HK-2 (cell line): ENCODE results near the gene TPST2.

Experiments
- DNase-seq: peaks from one replicate; pipeline ENCODE4 v3.0.0-alpha.2; 2018; ENCODE audit not compliant: unreplicated experiment

Gene TPST2

DNA sequence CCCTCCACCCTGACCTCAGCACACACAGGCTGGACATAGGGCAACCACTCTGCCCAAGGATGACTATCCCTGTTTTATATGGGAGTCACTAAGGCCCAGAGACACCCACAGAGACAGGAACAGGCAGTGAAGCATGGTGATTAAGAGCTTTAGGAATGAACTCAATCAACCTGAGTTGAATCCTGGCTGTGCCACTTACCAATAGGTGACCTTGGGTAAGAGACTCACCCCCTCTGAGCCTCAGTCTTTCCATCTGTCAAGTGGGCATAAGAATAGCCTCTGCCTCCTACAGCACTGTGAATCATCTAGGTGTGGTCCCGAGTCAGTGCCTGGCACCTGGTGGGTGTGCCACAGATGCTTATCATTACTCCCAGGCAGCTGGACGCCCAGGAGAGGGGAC is 21.1 kb upstream of the TPST2 start:
- no peak for DNase-seq

DNA sequence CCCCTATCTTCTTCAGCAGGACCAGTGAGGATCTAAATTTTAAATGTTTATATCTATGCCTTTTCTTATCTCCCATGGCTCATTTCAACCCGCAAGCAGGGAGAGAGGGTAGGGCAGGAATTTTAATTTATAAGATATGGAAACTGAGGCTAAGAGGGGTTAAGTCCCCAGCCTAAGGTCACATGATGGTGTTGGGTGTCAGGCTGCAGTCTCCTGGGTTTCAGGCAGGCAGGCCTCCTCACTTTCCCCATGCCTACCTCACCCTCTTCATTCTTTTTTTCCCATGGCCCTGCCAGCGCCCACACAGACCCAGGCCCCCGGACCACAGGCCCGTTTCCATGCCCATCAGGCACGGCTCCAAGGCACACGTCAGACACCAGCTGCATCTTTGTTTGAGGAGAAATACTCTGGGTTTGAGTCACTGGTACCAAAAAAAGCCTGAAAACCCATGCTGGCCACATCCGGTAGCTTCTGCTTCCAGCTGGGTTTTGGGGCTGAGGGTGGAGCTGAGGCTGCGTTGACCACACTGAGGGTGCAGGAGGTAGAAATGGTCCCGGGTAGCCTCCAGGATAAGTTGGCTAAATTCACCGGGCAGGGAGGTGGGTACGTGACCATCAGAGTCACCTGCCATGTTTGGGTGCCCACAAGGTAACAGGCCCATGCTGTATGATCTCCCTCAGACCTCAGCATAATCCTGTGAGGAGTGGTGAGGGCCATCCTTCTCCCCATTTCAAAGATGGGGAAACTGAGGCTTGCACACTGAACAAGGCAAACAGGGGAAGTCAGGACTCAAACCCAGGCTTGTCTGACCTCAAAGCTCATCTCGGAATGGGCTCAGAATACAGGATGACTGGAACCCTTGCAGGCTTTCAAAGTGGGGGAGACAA is 20.4 kb upstream of the TPST2 start:
- peak; percentile 49 for DNase-seq

DNA sequence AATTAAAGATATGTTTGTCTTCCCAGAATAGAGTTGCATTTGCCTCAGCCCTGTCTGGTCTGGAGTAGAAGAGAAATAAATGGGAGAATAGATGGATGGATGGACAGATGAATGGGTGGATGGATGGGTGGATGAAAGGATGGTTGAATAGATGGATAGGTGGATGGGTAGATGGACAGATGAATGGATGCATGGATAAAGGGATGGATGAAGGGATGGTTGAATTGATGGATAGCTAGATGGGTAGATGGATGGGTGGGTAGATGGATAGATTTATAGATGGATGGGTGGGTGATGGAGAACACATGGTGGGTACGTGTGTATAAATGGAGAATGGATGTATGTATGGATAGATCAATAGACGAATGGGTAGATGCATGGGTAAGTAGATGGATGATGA is 19.4 kb upstream of the TPST2 start:
- DNase-seq: no peak

DNA sequence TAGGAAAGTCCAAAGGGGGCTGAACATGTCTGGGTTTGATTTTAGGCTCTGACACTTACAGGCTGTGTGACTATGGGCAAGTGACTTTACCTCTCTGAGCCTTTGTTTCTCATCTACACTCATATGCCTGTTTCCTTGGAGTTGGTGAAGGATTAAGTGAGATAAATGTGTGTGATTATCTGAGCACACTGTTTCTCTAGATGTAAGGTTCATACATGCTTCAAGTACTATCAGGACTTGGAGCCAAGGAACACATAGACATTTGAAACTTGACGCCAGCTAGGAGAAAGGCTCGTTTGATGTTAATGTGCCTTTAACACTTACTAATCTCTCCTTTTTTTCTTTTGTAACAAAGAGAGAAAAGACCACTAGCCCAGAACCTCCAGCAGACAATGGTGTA is 18.2 kb upstream of the TPST2 start:
- no peak for DNase-seq

DNA sequence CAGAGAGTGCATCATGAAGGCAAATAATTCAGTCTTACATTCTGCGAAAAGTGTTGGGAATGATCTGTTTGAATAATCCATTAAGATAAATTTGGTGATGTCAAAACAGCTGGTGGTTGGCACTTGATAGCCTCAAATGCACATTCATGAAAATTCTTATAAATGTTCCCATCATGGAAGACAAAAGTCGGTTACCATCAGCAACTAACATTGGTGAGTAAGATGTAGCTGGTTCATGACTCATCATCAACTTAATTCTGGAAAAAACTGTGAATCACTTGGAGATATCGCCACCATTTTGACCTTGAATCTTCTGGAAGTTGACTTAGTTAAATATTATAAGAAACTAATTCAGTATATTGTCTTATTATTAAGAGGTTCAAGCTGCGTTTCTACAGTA is 16.7 kb upstream of the TPST2 start:
- DNase-seq: no peak

DNA sequence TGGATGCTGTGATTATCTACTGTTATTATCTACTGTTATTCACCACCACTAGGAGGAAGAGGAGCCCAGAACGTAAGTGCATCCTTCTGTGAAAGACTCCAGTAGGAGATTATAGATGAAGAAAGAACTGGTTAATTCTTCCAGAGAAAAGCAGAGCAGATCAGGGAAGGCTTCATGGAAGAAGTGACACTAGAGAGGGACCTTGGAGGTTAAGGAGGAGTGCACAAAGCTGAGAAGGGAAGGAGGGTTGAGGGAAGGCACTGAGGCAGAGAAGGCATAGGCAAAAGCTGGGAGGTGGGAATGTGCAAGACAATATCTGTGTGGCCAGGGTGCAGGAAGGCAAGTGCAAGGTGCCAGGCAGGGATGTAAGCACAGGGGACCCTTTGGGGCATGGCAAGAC is 14.4 kb upstream of the TPST2 start:
- no peak for DNase-seq

DNA sequence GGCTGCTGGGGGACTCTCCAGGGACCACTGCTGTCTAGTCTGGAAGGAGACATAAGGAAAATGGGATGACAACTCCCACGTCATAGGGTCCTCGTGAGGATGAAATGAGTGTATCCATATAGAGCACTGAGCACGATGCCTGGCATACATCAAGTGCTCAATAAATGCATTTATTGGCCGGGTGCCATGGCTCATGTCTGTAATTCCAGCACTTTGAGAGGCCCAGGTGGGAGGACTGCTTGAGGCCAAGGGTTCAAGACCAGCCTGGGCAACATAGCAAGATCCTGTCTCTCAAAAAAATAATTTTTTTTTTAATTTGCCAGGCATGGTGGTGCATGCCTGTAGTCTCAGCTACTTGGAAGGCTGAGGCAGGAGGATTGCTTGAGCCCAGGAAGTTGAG is 12.2 kb upstream of the TPST2 start:
- DNase-seq: no peak

DNA sequence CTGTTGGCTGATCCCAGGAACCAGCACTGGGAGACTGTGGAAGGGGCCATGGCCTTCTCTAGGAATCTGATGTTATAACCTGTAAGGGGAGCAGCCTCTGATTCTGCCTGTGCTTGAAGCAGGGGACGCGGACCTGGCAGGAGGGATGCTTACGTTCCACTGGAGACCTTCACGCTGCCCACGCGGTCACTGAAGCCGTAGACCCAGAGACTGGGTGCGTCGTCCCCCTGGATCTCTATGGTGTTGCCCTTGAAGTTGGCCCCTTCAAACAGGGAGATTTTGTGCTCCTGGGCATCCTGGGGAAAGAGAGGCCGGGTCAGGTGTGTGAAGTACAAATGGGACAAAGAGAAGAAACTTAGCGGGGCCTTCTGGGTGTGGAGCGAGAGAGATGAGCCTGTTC is 11.8 kb upstream of the TPST2 start:
- DNase-seq: no peak

DNA sequence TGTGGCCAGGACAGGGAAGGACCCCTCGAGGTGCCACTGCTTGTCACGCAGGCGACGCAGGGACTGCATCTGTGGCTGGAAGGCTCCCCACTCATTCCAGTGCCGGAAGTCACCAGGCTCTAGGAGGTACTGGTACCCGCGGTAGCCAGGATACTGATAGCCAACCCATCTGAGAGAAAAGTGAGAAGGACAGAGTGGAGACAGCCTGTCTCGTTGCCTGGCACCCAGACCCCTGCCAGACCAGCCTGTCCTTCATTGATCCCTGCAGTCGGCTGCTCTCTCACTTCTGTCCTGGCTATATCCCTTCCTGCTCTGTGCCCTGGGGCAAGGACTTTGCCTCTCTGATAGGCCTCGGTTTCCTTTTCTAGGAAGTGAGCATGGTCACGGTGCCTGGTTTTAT is 9.6 kb upstream of the TPST2 start:
- DNase-seq: no peak

DNA sequence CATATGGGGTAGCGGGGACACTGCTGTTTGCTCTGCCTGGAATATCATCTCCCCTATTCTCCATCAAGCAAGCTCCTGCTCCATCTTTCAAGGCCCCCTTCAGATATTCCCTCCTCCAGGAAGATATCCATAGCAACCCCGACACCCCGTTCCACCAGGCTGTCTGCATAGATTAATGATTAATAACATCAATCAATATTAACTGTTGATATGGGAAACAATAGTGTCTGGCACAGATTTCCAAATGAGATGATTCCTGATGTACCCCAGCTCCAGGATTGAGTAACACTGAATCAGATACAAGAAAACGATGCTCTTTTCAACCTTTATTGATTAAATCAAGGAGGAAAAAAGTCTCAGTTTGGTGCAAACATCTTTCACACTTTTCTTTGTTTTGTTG is 7.5 kb upstream of the TPST2 start:
- DNase-seq: no peak

DNA sequence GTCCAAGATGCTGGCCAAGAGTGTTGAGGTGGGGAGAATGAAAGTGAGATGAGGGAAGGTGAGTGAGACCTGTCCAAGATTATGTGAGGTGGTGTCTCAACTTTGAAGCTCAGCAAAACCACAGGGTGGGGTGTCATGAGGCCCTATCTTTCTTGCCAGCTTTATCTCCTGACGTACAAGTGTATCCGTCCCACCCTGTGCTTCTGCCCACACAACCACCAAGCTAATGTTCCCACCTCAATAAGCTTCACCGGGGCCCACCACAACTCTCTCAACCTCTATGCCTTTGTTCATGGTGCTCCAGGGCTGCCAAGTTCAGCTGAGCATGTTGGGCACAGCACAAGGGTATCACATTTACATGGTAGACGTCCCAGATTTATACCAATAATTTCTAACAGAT is 7.1 kb upstream of the TPST2 start:
- DNase-seq: no peak

DNA sequence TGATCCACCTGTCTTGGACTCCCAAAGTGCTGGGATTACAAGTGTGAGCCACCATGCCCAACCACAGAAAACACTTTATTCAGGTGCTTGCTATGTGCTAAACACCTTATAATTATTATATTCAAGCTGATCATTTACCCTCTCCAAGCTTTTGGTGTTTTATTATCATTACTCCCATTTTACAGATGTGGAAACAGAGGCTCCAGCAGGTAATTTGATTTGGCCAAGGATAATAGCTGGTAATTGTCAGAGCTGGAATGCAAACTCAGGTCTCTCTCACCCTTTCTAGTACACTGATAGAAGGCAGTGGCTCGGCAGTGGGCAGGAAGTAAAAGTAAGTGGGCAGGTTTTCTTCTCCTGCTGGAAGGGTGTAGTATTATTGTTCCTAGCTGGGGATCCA is 3.8 kb upstream of the TPST2 start:
- DNase-seq: no peak

DNA sequence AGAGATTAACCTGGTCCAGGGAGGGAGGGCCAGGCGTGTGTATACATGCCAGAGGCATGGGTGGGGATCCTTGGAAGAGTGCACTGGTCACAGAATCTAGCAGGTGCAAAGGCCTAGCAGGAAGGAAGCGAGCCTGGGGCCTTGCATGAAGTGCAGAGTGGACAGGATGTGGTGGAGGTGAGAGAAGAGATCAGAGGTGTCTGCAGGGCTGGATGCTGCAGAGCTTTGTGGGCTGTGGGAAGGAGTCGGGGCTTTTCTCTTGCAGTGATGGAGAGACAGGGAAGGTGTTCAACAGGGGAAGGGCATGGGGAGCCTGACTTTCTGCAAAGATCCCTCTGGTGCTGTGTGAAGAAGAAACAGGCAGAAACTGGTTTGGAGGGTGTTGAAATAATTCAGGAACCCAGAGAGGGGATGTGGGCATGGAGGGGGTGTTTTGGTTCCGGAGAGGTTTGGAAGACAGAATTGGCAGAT is 2.5 kb upstream of the TPST2 start:
- no peak for DNase-seq

DNA sequence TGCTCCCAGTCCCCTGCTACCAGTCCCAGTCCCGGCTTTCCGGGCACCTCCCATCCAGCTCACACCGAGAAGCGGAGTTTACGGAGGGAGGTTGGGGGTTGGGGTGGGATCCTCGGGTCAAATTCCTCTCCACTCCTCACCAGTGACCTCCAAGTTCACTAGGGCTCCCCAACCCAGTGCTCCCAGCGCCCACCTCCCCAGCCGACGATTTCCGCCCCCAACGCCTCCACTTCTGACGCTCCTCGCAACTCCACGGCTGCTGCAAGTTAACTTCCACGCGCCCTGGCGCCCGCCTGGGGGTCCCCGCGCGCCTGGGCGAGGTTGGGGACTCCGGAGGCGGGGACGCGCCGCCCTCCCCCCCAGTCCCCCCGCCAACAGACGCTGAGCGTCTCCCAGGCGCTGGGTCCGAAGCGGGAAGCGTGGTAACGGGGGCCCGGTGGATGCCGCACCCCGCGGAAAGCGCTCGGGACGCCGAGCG is 526 bp downstream of the TPST2 start:
- peak; percentile 22 for DNase-seq

DNA sequence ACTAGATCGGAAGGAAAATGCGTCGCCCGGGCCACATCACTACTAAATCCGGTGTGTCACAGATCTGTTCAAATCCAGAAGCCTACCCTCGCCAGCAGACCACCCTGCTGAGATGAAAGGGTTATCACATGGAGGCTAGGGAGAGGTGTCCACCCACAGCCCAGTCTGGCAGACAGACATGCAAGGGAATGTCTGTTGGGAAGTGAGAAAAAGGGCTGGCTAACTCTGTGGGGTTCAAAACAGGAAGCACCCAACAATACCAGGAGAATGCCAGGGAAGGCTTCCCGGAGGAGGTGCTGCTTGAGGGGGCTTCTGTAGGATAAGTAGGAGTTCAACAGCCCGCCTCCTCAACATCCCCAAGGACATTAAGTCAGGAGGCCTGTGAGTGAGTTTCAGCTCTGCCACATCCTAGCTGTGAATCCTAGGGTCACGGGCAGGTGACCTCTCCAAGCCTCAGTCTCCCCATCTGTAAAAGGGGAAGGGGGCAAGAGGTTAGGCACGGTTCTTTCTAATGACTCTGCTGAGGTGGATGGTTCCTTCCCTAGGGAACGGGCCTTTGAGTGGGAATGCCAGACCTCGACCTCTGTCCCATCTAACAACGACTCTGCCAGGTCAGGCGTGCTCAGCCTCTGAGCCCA is 1.1 kb downstream of the TPST2 start:
- DNase-seq: no peak

DNA sequence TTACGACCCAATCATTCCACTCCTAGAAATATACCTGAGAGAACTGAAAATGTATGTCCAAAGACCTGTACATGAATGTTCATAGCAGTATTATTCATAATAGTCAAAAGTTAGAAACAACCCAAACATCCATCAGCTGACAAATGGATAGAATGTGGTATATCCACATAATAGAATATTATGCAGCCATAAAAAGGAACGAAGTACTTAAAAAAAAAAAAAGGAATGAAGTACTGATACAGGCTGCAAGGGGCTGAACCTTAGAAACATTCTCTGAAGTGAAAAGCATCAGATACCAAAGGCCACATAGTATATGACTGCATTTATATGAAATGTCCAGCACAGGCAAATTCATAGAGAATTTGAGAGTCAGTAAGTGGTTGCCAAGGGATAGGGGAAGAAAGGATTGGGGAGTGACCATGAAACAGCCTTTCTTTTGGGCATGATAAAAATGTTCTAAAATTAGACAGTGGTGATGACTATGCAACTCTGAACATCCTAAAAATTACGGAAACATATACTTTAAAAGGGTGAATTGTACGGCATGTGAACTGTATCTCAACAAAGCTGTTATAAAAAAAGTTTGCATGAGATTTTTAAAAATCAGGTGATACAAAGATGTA is 1.8 kb downstream of the TPST2 start:
- DNase-seq: no peak

DNA sequence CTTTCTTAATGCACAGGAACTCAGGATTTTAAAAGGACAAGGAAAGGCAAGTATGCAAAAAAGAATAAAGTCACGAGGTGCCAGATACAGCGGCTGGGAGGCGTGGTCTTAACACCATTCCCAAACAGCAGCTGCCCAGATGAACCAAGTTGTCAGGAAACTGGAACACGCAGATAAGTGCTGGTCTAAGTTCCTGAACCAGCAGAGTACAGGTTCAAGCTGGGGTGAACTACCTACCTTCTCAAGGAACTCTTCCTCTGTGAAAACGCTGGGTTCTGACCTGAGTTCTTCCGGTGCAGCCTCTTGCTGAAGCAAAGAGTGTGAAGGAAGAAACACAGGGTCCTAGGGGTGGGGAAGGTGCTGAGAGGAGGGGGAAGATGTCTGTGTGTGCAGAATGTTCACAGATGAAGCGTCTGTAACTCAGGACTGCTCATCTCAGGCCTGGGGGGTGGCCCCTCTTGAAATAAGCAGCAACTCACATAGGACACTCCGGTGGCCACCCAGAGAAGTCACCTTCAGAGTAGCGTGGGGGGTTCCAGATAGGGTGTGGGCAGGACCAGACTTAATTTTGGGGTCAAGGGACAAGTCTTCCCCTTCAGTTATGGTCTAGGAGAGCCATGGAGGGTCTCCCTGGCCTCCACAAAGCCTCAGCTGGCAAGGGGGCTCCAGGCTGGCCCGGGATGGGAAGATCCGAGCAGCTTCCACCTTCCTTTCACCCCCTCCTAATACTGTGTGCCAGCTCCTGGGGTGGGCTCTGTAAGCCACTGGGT is 3.2 kb downstream of the TPST2 start:
- no peak for DNase-seq

DNA sequence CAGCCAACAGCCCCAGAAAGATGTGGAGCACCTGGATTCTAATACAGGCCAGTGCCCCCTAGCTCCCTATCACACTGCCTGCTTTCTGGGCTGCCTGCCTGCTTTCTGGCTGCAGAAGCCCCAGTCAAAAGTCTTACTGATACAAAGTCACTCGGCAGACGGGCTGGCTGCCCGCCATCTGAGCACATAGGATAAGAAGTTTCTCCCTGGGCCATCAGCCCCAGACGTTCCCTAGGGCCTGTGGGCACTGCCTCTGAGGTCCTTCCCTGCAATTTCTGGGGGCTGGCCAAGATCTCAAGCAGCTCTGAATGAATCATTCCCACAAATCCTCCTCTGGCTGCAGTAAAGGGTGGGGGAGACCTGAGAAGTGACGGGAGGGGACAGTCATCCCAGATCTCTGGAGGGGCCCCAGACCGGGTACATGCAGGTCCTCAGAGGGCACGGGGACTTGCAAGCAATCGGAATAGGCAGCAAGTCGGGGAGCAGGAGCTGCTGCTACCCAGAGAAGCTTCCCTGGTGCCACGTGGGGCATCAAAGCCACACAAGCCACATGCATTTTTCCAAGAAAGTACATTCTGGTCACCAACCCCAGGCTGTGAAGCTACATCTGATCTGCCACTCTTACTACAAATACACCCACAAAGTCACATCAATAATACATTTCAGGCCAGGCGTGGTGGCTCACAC is 4.7 kb downstream of the TPST2 start:
- peak; percentile 79 for DNase-seq

DNA sequence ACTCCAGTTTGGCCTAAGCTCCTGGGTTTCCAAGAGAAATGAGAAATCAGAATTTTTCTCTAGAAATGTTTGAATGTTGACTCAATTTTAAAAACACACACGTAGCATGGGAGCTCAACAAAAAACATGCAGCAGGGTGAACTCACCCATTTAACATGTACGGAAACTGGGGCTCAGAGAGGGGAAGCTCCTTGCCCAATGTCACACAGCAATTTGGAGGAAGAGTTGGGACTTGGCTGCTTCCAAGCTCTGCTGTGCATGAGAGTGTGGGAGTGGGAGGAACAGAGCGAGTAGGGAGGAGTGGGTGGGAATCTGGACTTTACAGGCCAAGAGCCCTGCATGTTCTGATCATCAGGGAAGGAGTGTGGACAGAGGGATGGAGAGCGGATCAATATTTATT is 5.9 kb downstream of the TPST2 start:
- DNase-seq: no peak

DNA sequence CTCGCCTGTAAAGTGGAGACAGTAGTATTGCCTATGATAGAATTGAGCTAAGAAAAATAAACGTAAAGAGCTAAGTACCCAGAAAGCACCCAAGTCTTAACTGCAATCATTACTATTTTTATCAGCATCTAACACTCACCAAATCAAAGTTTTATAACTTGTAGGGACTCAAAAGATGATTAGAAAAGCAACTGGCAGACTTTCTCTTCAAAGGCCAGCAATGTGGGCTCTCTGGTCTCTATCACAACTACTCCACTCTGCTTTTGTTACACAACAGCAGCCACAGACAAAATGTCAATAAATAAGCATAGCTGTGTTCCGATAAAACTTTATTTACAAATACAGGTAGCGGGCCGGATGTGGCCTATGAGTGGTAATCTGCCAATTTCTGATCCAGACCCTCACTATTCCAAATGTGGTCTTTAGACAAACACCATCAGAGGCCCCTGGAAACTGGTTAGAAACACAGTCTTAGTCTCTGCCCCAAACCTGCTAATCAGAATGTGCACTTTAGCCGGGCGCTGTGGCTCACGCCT is 8.2 kb downstream of the TPST2 start:
- no peak for DNase-seq

DNA sequence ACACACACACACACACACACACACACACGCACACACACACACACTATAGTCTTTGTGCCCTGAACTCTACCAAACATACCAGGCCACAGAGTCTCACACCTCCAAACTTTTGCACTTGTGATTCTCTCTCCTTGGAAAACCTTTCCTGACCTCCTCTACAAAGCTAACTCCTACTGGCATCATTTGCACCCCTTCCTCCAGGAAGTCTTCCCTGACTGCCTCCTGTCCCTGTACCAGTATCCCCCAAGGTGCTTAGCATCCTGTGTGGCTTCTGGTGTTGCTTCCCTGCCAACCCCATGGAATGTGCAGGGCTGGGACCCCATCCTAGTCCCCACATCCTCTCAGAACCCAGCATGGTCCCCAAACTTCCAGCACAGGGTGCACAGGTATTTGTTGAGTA is 8.9 kb downstream of the TPST2 start:
- no peak for DNase-seq
